SKM-1 (cell line): ENCODE measurements around the gene SOS2.
A peak's percentile ranks its signal among the peaks of the same experiment; 100 is the strongest.

Source experiments
- DNase-seq: peaks from one replicate; lab custom pipeline; 2025; ENCODE audit not compliant: unreplicated experiment; lab: John Stamatoyannopoulos, UW

The SOS2 gene

DNA sequence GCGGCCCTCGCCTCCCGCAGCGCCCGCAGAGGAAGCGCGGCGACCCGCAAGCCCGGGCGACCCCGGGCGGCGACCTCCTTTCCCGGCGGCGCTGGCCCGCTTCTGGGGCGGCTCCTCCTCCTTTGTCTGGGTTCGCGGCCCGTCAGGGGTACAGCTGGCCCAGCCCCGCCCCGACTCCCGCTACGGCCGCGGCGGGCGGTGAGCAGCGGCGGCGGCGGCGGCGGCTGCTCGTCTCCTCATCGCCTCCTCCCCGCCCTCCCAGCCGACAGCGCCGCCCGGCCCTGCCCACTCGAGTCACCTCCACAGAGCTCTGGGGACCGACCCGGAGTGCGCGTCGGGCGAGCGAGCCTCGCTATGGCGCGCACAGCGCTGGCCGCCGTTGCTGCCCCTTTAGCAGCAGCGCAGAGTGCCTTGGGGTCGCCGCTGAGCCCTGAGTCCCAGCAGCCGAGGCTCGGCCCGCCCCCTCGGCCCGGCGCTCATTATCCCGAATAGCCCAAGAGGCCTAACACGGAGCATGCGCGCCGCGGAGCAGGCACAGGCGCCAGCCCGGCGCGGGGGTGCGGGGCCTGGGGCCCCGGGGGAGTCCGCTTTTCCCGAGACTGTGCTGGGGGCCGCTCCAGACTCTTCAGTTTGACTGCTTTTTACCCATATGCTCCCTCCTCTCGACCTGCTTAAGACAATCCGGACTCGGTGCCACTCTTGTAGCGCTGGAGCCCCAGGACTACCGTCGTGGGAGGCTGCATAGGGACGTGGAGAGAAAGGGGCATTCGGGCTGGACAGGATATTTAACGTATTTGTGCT is at the start of gene SOS2:
Gene SOS2, minus strand, starts transcription at position 104 of the 801 bp plus-strand sequence. CDS start 295 bp downstream, outside the sequence.
- DNase-seq: peak; percentile 3

DNA sequence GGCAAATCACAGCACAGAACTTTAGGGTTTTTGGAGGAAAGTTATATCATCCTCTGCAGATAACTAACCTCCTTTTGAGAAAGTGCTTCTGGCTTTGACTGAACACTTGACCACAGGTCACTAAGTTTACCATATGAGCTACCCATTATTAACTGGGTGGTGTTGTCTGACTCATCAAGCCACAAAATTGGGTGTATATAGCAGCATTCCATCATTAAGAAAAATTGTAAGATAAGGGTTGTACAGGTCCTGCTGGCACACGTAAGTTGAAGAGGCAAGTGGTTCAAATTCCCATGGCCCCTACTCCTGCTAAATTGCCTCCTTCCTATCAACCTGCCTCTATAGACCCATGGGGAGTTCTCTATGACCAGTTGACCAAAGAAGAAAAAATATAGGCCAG is 41.1 kb upstream of the SOS2 start:
- no peak for DNase-seq

DNA sequence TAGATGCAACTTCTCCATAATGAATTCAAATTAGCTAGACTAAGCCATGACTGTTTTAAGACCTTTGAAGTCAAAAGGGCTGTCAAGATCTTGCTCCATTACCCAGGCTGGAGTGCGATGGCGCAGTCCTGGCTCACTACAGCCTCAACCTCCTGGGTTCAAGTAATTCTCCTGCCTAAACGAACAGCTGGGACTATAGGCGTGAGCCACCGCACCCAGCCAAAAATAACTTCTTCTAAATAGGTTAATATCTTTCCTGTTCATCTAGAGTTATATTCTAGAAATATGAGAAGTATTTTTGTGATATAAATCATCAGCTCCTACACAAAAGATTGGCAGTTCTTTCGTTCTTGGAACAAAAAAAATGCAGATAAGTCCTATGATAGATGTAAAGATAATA is 39.6 kb upstream of the SOS2 start:
- no peak for DNase-seq

DNA sequence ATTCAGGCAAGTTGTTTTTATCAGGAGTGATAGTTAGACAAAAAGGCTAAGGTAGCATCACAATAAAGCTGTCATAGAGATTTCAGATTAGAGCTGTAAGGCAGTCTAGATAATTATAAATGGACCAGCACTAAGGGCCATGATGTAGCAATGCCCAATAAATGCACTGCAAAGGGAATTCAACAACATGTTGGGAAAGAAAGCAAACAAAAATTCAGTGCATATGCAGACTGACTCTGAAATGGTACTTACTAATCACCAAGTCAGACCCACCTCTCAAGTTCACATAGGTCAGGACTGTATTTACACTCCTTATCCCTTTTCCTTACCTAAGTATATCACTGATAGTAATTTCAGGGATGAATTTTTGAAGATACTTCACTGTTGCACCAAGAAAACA is 33.7 kb upstream of the SOS2 start:
- DNase-seq: no peak

DNA sequence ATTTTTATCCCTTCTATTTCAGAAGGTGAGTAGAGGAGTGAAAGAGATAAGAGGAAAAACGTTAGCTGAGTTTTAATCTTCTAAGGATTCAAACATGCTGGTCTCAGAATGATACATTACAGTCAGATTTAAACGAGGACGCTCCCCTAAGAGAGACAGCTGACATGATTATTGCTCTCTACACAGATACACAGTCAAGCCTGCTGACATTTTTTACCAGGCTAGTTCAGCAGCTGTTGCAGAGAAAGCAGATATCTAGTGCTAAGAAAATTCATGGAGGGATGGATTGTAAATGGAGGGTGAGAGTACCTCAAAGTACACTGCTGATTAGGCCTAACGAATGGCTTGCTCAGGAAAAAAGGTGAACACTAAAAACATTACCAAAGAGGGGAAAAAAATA is 31.9 kb upstream of the SOS2 start:
- no peak for DNase-seq

DNA sequence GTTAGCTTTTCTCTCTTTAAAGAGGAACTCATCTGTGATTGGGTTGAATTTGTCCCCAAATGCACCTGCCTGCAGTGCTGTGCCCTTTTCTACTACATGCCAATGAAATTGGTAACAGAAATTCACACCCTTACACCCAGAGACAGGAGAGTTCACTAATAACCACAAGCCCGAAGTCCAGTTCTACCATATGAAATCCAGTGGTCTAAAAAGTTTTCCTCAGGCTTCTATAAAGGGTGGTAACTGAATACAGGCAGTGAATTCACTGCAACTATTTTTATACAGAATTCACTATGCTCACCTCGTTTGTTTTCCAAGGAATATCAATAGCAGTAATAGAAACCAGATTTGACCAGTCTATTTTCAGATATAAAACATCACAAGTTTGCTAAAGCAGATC is 31.5 kb upstream of the SOS2 start:
- DNase-seq: no peak

DNA sequence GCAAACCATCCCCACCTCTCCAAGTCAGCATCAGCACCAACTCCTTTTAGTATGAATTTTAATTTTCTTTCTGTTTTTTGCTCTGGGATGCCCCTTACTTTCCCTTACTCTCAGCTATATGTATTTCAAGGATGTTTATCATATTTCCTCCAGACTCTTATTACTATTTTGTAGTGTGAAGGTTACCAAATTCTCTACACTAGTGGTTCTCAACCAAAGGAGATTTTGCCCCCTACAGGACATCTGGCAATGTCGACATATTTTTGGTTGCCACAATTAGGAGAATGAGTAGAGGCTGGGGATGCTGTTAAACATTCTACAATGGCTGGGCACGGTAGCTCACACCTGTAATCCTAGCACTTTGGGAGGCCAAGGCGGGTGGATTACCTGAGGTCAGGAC is 29.1 kb upstream of the SOS2 start:
- DNase-seq: no peak

DNA sequence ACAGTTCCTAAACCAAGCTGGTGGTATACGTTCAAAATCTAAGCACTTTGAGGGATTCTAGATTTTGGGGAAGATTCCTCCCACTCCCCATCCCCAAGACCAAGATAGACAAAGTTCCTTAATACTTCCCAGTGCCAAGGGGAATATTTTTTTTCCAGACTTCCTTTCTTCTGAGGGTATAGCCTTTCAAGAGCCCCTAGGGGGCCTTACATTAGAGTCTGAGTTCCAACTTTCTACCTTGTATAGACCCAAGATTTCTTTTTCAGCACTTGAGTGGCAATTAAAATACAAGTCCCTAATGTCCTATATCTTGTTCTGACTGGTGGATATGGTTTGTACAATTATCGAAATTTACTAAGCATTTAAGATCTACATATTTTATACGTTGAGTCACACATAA is 28.7 kb upstream of the SOS2 start:
- DNase-seq: no peak

DNA sequence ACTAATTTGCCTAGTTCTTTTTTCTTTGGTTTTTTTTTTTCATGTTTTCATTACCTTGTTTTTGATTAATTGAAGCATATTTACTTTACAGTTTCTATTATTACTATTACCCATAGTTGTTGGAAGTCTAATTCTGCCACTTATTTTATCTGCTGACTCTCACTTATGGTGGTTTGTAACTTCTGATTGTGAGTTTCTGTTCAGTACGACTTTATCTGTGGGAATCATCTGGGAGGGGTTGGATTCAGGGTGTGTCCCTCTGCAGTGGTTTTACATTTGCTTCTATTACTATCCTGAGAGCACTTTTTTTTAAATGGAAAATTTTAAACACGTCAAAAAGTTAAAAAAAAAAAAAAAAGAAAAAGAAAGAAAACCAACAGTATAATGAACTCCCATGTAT is 26.4 kb upstream of the SOS2 start:
- DNase-seq: no peak

DNA sequence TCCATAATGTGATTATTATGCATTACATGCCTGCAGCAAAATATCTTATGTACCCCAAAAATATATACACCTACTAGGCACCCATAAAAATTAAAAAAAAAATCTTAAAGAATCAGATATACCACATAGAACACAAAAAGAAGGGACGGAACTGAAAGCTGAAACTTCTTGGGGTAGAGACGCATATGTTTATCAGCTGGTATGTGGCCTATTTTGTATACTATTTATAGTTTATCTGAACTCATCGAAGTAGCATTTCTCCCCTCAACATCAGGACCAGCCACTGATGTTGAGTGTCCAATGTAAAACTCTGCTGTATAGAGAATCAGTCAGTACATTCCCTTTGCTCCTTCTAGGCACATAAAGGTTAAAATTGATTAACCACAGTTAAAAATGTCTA is 22.9 kb upstream of the SOS2 start:
- no peak for DNase-seq

DNA sequence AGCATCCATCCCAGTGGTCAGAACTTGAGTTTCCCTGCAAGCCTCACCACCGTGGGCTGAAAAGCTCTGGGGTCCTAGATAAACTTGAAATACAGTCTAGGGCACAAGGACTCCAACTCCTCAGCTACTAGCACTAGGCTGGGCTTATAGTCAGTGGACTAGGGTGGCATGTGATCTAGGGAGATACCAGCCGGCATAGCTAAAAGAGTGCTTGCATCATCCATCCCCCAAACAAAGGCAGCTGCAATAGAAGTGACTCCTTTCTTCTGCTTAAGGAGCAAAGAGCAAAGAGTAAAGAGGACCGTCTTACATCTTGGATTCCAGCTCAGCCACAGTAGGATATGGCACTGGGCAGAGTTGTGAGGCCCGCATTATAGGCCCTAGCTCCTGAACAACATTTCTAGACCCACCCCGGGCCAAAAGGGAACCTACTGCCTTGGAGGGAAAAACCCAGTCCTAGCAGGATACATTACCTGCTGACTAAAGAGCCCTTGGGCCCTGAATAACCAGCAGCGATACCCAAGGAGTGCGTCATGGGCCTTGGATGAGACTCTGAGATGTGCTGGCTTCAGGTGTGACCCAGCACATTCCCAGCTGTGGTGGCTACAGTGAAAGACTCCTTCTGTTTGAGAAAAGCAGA is 17.9 kb upstream of the SOS2 start:
- DNase-seq: no peak

DNA sequence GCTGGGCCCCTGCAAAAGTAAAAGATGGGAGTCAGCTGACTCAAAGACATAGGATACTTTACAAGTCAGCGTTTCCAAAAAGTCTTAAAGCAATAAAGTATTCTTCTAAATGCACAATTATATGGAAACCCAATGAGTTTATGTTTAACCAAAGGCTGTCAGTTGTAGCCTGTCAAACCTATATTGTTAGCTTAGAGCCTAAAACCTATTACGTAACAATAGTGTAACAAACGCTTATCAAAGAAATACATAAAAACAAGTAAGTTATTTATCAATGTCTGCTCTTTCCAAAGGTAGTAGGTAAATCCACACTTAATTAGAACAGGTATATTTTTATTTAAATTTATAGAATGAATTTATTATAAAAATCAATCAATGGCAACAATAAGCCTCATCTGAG is 15.9 kb upstream of the SOS2 start:
- DNase-seq: no peak

DNA sequence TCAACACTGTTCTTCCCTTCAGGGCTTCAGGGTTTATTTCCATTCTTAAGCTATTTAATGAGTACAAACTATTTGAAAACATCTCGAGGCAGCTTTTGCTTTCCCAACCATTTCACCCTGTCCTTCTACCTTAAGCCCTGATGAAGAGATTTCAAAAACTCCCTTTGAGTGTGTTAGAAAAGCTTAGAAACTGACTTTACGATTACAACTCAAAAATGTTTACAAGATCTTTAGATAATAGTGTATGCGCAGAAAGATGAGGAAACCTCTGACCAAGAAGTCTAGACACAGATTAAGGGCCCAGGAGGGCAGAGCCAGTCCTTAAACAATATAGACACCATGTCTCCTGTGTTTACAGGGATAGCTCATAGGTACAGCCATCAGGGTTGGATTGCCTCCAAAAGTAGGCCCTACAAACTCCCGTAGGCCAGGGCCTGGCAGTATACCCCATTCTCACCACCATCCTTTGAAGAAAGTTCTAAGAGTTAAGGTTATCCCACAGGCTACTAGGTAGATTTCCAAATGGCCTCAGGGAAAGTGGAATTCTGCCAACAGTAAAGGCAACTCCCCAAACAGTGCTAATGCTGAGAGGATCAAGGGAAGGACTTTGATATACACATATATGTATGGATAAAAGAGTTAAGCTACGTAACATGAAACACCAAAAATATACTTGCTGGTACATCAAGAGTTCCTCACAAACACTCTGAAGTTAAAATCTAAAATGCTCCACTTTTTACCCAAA is 11.4 kb upstream of the SOS2 start:
- no peak for DNase-seq

DNA sequence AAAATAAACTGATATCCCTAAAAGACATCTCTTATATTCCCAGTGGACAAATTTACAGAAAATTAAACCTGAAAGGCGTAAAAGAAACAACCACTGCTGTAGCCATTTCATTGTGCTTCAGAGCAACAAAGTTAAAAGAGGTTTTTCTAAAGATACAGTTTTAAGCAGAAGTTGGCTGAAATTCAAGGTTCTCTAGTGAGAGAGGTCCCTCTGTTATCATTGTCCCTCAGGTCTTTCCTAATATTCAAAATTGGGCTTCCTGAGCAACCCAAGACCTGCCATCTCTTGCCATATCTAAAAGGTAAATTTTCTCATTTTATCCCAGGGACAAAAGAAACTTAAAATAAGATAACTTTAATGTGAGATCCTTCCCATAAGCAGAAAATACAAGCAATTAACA is 10.7 kb upstream of the SOS2 start:
- DNase-seq: no peak

DNA sequence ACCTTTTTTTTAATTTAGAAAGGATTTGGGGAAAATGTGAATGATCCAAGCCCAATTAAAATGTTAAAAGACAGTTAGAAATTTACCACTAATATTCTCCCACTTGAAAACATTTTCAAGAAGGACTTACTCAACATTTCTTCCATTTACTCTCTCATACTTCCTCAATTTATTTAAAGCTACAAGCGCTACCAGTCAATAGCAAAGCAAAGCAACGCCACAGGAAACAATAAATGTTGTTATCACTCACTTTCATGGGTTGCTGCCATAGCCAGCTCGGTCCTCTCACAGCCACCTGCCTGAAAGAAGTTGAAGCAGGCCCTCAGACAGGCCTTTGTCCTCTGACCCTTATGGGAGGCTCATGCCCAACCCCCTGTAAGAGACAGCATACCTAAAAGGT is 6.0 kb upstream of the SOS2 start:
- peak; percentile 57 for DNase-seq

DNA sequence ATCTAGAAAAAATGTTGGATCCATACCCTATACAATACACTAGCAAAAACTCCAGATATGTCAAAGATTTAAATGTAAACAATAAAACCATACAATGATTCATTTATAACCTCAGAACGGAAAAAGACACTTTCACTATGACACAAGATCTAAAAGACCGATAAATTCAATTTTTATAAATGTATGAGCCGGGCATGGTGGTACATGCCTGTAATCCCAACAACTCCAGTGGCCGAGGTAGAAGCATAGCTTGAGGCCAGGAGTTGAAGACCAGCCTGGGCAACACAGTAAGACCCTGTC is 2.5 kb upstream of the SOS2 start:
- DNase-seq: no peak

DNA sequence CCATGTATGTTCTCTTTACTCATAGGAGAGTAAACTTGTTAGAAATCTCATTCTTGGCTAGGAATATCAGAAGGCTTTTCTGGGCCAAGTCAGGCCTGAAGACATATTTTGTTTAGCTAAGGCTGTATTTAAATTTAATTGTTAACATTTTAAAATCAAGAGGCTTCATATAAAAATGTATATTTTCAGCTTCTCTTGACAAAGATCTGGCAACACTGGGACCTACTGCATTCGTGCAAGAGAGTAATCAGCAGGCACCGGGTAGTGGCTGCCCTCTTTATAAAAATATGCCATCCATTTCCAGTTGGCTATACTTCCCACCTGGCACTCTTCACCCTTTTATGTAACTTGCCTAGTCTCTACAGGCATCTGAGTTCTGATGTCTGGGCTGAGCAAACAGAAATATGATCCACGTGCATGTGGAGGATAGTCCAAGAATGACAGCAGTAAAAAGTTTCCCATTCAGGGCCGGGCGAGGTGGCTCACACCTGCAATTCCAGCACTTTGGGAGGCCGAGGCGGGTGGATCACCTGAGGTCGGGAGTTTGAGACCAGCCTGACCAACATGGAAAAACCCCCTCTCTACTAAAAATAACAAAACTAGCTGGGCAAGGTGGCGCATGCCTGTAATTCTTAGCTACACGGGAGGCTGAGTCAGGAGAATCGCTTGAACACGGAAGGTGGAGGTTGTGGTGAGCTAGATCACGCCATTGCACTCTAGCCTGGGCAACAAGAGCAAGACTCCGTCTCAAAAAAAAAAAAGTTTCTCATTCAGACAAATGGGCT is 2.0 kb upstream of the SOS2 start:
- no peak for DNase-seq

DNA sequence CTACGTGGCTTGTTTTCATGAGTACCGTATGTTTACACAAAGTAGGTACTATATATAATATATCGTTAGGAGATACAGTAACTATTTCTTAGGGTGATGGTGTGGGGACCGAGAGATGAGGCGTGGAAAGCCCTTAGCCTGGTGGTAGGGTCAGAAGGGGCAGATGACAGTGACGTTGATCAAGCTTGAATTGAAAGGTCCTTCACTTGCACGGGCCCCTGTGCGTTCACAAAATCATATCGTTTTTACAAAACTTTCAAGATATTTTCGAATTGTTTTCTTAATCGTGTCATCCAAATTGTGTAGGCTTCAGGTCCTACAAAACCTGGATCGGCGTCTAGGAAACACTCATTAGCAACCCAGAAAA is 881 bp upstream of the SOS2 start:
- DNase-seq: no peak

DNA sequence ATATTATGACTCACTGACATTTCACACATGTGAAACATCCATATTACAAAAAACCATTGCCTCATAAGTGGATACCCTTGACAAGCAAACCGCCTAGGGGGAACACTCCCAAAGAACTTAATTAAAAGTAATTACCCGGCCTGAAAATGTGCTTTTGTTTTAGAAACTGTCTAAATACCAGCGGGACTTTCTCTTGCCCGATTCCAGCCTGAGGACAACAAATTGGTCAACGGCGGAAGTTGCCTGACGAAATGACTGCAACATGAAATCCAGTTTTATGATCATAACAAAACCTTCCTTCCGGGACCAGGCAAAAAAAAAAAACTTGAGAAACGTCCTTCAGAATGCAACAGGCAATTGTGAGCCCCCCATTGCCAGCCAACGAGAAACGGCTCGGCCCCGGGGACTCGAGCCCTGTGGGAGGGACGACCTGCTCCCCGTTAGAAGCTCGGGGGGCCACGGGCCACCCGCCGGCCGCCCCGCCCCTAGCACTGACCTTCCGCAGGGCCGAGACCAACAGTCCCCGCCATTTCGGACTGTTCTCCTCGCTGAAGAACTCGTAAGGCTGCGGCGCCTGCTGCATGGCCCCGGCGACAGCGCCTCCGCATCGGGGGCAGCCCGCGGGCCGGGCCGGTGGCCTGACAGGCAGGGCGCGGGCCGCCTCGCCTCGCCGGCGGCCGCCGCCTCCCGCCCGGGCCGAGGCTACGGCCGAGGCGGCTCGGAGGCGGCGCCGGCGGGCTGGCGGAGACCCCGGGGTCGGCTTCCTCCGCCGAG is 490 bp downstream of the SOS2 start:
- peak; percentile 9 for DNase-seq

DNA sequence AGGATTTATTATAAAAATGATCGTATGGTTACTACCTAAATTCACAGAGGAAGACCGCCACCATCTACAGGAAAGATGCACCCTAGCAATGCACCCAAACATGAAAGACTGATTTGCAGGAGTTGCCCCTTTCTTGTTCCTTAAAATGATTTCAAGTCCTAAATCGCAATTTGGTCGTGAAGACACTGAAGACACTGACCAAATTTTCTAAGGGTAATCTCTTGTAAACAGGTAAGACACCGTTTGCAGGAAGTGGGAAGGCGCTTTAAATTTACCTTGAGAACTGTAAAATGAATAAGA is 1.0 kb downstream of the SOS2 start:
- DNase-seq: no peak

DNA sequence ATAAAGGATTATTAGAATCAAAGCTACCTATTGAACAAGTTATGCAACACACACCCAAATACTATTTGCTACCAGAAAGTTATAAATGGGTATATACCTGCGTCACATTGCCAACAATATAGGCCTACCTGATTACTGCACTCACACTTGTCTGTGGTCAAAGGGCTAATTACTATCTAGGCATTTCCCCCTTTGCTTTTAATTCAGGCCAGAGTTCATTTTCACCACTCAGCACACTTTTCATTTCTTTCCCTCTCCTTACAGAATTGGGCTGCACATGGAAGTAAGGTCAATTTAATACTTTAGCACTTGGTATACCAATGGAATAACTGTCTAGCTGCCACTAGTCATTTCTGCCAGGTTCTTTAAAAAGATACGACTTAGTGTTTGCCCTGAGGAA is 1.7 kb downstream of the SOS2 start:
- no peak for DNase-seq
